WERI-Rb-1 (cell line): ENCODE measurements around the gene MEX3B.

Source experiments
- DNase-seq: peaks from one replicate; pipeline ENCODE4 v3.0.0-alpha.2; 2020
- H3K27ac ChIP-seq: fragments of 250-450 bp; sonication (Bioruptor Pico); 2 replicates; pipeline ENCODE4 v1.5.1; 2020; ENCODE audit warnings: mild to moderate bottlenecking, moderate library complexity
- H3K27me3 ChIP-seq: fragments of 250-450 bp; sonication (Bioruptor Pico); 2 replicates; pipeline ENCODE4 v1.5.1; 2021; ENCODE audit warnings: mild to moderate bottlenecking, low read depth, moderate library complexity; ENCODE audit not compliant: insufficient read depth, severe bottlenecking
- H3K36me3 ChIP-seq: fragments of 250-450 bp; sonication (Bioruptor Pico); 2 replicates; pipeline ENCODE4 v1.5.1; 2020; ENCODE audit warnings: mild to moderate bottlenecking, moderate library complexity
- H3K4me3 ChIP-seq: 2 replicates; pipeline ENCODE4 v1.5.1; 2011; ENCODE audit warnings: low read depth, mild to moderate bottlenecking, control low read depth, low read length
- H3K9me3 ChIP-seq: fragments of 250-450 bp; sonication (Bioruptor Pico); 2 replicates; pipeline ENCODE4 v1.5.1; 2021; ENCODE audit warnings: mild to moderate bottlenecking, moderate library complexity; ENCODE audit not compliant: severe bottlenecking
- CTCF ChIP-seq: IDR thresholded peaks from 2 replicates; pipeline ENCODE4 v1.5.1; 2011; ENCODE audit warnings: low read depth, mild to moderate bottlenecking, control low read depth, inconsistent platforms, low read length

Gene MEX3B

GRCh38 chr15:82066455-82066854, 20.6 kb upstream of the MEX3B start:
- H3K9me3 ChIP-seq, result no peaks in the 10 kb centered on the region
- no peak overlapping the region for H3K4me3 ChIP-seq
- no peak for TF ChIP-seq CTCF
- no peaks in the 10 kb centered on the region for H3K27me3 ChIP-seq
- no peak overlapping the region for H3K27ac ChIP-seq
- DNase-seq, result no peak
- H3K36me3 ChIP-seq, result no peaks in the 10 kb centered on the region

GRCh38 chr15:82064824-82065223, 19.0 kb upstream of the MEX3B start:
- H3K36me3 ChIP-seq, result no peaks in the 10 kb centered on the region
- DNase-seq, result no peak
- H3K4me3 ChIP-seq, result no peak overlapping the region
- no peak overlapping the region for H3K27ac ChIP-seq
- TF ChIP-seq CTCF, result no peak
- no peaks in the 10 kb centered on the region for H3K9me3 ChIP-seq
- H3K27me3 ChIP-seq, result no peaks in the 10 kb centered on the region

GRCh38 chr15:82062479-82063454, 16.9 kb upstream of the MEX3B start:
- no peak for DNase-seq
- Histone ChIP-seq H3K9me3 (no peaks in the 10 kb centered on the region), H3K27me3 (no peaks in the 10 kb centered on the region), H3K27ac (no peak overlapping the region), H3K36me3 (no peaks in the 10 kb centered on the region), H3K4me3 (no peak overlapping the region)
- TF ChIP-seq CTCF, result no peak

- Histone ChIP-seq H3K27ac (no peak overlapping the region), H3K4me3 (no peak overlapping the region), H3K9me3 (no peaks in the 10 kb centered on the region), H3K36me3 (no peaks in the 10 kb centered on the region), H3K27me3 (no peaks in the 10 kb centered on the region)
- DNase-seq, result no peak
- TF ChIP-seq CTCF, result no peak
Measured at GRCh38 chr15:82060817-82061216, 15.0 kb upstream of the MEX3B start.

- H3K36me3 ChIP-seq, result no peaks in the 10 kb centered on the region
- no peak for DNase-seq
- no peak overlapping the region for H3K27ac ChIP-seq
- H3K4me3 ChIP-seq, result no peak overlapping the region
- TF ChIP-seq CTCF, result no peak
- no peaks in the 10 kb centered on the region for H3K9me3 ChIP-seq
- H3K27me3 ChIP-seq, result no peaks in the 10 kb centered on the region
Measured at GRCh38 chr15:82058517-82059204, 12.8 kb upstream of the MEX3B start.
